Gastroesophageal sphincter (tissue), 3 donors: ENCODE results near the gene MREG.

Source experiments
- CTCF ChIP-seq, 4 experiments: fragments of 200-600 bp in 2 of 4; fragments of 450-650 bp in 2 of 4; sonication (generic) in 1 of 4; IDR thresholded peaks; one replicate each; pipeline ENCODE4 v1.5.1; 2017 to 2019; ENCODE audit warnings: antibody characterized with exemption in 4 of 4, mild to moderate bottlenecking in 2 of 4, moderate library complexity in 2 of 4
- EP300 ChIP-seq: sonication (generic); formaldehyde crosslinking; IDR thresholded peaks from one replicate; pipeline ENCODE4 v1.6.1; 2017; ENCODE audit warnings: antibody characterized with exemption, mild to moderate bottlenecking
- POLR2A ChIP-seq, 2 donors: fragments of 450-650 bp; IDR thresholded peaks; one replicate each; pipeline ENCODE4 v1.6.1; 2017; ENCODE audit warnings: antibody characterized with exemption in 2 of 2, mild to moderate bottlenecking in 2 of 2, moderate library complexity in 1 of 2
- POLR2AphosphoS5 ChIP-seq: sonication (generic); formaldehyde crosslinking; IDR thresholded peaks from one replicate; pipeline ENCODE4 v1.6.1; 2017; ENCODE audit warnings: antibody characterized with exemption

GRCh38 chr2:216044883-216045486 lies 31.6 kb upstream of the MREG start:
- no peak for TF ChIP-seq CTCF (IDR thresholded peaks at IDR 0.05)
- TF ChIP-seq POLR2A (IDR thresholded peaks at IDR 0.05), result no peak
- TF ChIP-seq POLR2AphosphoS5, result no peak
- no peak for TF ChIP-seq EP300
